ENCODE measurements around the gene DLGAP1.

Gene DLGAP1

GRCh38 chr18:3572761-3573160 is 882.3 kb downstream of the DLGAP1 start:
- DNase-seq (ENCODE audit: low spot score) = no peak
- TF ChIP-seq, protein P1, sequence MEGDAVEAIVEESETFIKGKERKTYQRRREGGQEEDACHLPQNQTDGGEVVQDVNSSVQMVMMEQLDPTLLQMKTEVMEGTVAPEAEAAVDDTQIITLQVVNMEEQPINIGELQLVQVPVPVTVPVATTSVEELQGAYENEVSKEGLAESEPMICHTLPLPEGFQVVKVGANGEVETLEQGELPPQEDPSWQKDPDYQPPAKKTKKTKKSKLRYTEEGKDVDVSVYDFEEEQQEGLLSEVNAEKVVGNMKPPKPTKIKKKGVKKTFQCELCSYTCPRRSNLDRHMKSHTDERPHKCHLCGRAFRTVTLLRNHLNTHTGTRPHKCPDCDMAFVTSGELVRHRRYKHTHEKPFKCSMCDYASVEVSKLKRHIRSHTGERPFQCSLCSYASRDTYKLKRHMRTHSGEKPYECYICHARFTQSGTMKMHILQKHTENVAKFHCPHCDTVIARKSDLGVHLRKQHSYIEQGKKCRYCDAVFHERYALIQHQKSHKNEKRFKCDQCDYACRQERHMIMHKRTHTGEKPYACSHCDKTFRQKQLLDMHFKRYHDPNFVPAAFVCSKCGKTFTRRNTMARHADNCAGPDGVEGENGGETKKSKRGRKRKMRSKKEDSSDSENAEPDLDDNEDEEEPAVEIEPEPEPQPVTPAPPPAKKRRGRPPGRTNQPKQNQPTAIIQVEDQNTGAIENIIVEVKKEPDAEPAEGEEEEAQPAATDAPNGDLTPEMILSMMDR (IDR thresholded peaks at IDR 0.05; ENCODE audit: borderline replicate concordance, control extremely low read depth, extremely low read depth, insufficient read depth, missing control alignments) = no peak
- in situ Hi-C loops (cut with MboI; ENCODE audit: low sequenced_read_pairs, unreplicated experiment) = no loop called here

- DNase-seq (ENCODE audit: low spot score) = no peak
- in situ Hi-C loops (cut with MboI; ENCODE audit: low sequenced_read_pairs, unreplicated experiment) = no loop called here
- TF ChIP-seq, protein P1 (IDR thresholded peaks at IDR 0.05; ENCODE audit: borderline replicate concordance, control extremely low read depth, extremely low read depth, insufficient read depth, missing control alignments) = no peak
These were observed 888.3 kb downstream of the DLGAP1 start for GRCh38 chr18:3566851-3567250.

DNA sequence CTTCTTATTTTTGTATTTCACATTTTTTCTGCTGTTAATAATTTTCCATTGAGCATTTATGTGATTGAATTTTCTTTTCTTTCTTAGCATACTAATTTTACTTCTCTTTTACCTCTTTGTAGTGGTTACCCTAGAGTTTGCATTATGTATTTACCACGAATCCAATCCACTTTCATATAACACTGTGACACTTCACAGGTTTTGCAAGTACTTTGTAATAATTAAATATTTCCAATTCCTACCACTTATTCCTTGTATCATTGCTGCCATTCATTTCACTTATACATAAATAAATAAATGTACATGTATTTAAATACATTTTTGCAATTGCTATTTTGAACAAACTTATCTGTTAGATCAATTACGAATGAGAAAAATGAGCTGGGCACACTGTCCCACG is 894.4 kb downstream of the DLGAP1 start:
- in situ Hi-C loops (cut with MboI; ENCODE audit: low sequenced_read_pairs, unreplicated experiment) = no loop called here
- DNase-seq (ENCODE audit: low spot score) = no peak
- TF ChIP-seq, protein P1 (IDR thresholded peaks at IDR 0.05; ENCODE audit: borderline replicate concordance, control extremely low read depth, extremely low read depth, insufficient read depth, missing control alignments) = no peak

GRCh38 chr18:3554811-3555427 is 900.2 kb downstream of the DLGAP1 start:
- in situ Hi-C loops (cut with MboI; ENCODE audit: low sequenced_read_pairs, unreplicated experiment) = no loop called here
- TF ChIP-seq, protein P1 (IDR thresholded peaks at IDR 0.05; ENCODE audit: borderline replicate concordance, control extremely low read depth, extremely low read depth, insufficient read depth, missing control alignments) = no peak
- no peak for DNase-seq (ENCODE audit: low spot score)

DNA sequence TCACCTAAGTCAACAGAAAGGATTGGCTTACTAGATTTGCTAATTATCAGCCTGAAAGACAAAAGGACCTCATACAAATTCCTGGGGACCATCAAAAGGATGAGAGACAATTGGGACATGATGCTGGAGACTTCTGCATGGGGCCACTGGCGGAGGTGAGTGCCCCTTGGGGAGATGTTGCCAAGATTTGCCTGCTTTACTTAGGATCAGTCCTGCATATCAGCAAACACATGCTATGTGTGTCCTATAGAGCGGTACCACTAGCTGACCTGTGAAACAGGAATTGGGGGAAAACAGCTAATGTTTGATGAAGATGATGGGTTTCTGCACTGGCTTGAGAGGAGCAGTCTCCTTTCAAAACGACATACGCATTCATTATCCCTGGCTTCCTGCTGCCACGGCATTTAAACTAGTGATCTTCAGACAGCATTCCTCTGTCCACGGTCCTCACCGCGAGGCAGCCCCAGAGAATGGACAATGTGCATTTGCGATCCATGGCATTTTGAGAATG is 901.0 kb downstream of the DLGAP1 start:
- no peak for DNase-seq (ENCODE audit: low spot score)
- TF ChIP-seq, protein P1 (IDR thresholded peaks at IDR 0.05; ENCODE audit: borderline replicate concordance, control extremely low read depth, extremely low read depth, insufficient read depth, missing control alignments) = no peak
- in situ Hi-C loops (cut with MboI; ENCODE audit: low sequenced_read_pairs, unreplicated experiment) = no loop called here

- in situ Hi-C loops (cut with MboI; ENCODE audit: low sequenced_read_pairs, unreplicated experiment) = no loop called here
- TF ChIP-seq, protein P1 (IDR thresholded peaks at IDR 0.05; ENCODE audit: borderline replicate concordance, control extremely low read depth, extremely low read depth, insufficient read depth, missing control alignments) = no peak
- no peak for DNase-seq (ENCODE audit: low spot score)
These were observed 902.8 kb downstream of the DLGAP1 start for GRCh38 chr18:3552305-3552704.
